ENCODE results near the gene LAMA5. TPM values are rescaled to one million over a fixed set of nuclear protein-coding genes. Genes with fewer than 3 reads are reported as not detected.

The LAMA5 gene
- total RNA-seq, 2 experiments from 2014 or later, result 53.3 to 162 TPM

DNA sequence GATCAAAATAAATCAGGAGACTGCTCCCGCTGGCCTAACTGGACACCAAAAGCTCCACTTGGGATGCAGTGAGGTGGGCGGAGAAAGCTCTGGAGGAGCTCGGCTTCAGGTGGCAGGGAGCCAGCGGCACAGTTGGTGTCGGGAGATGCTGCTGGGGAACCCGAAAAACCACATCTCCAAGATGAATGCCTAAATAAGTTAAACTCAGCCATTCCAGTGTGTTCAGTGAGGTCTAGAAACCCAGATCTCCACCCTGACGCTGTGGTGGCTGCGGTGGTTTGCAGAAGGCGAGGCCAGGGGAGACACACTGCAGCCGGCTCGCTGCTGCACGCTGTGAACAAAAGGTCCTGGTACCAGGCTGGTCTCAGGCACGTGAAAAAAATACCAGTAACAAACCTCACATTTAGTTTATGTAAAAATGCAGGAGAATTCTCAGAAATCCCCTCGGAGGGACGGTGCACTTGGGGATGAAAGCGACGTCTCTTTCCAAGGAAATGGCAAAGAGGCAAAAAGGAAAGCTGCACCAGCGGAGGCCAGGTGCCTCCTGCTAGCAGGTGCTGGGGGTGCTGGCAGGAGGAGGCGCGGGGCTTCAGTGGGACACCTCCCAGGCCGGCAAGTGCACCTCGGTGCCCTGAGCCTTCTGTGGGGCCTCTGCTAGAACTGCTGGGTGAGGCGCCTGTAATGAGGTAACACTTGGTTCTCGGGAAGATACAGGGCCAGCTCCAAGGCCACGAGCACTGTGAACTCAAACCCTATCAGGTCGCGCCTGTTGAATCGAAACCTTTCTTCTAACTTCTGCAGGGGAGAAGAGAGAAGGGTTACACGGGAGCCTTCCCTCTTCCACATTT, 23.4 kb upstream of the LAMA5 start:
- H3K27ac ChIP-seq (ENCODE audit: low read depth, low read length, poor library complexity, severe bottlenecking), result no peak overlapping the region
- H3K36me3 ChIP-seq (ENCODE audit: insufficient read depth, low read length), result peaks cover 53% of the 10 kb centered on the region
- H3K9me3 ChIP-seq (ENCODE audit: low read length), result no peaks in the 10 kb centered on the region
- peaks cover 36% of the 10 kb centered on the region for H3K79me2 ChIP-seq (ENCODE audit: insufficient read depth, low read depth, low read length)
- H4K20me1 ChIP-seq (ENCODE audit: insufficient read depth, low read length), result peaks cover 25% of the 10 kb centered on the region
- no peak overlapping the region for H3K4me3 ChIP-seq (ENCODE audit: low read depth, low read length, poor library complexity, severe bottlenecking)
- CTCF ChIA-PET (ENCODE audit: unreplicated experiment), result no interaction called here
- BruUV-seq (replicated peaks), result no TSS peak
- no peaks in the 10 kb centered on the region for H3K9me2 ChIP-seq (ENCODE audit: insufficient read depth, low read length)
- TF ChIP-seq, protein P1, sequence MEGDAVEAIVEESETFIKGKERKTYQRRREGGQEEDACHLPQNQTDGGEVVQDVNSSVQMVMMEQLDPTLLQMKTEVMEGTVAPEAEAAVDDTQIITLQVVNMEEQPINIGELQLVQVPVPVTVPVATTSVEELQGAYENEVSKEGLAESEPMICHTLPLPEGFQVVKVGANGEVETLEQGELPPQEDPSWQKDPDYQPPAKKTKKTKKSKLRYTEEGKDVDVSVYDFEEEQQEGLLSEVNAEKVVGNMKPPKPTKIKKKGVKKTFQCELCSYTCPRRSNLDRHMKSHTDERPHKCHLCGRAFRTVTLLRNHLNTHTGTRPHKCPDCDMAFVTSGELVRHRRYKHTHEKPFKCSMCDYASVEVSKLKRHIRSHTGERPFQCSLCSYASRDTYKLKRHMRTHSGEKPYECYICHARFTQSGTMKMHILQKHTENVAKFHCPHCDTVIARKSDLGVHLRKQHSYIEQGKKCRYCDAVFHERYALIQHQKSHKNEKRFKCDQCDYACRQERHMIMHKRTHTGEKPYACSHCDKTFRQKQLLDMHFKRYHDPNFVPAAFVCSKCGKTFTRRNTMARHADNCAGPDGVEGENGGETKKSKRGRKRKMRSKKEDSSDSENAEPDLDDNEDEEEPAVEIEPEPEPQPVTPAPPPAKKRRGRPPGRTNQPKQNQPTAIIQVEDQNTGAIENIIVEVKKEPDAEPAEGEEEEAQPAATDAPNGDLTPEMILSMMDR (conservative IDR thresholded peaks at IDR 0.05; ENCODE audit: low read length), result no peak
- no peak for TF ChIP-seq EZH2phosphoT487 (IDR thresholded peaks at IDR 0.05; ENCODE audit: borderline replicate concordance, low read depth, low read length)
- no peak overlapping the region for H2AFZ ChIP-seq (ENCODE audit: low read length)
- POLR2A ChIA-PET, result no interaction called here
- intact Hi-C loops (cut with micrococcal nuclease; ENCODE audit: unreplicated experiment), result no loop called here
- peaks cover 19% of the 10 kb centered on the region for H3K4me1 ChIP-seq (ENCODE audit: insufficient read depth, low read length, poor library complexity, severe bottlenecking)
- DNase-seq (ENCODE audit: low spot score), result no peak
- no peak overlapping the region for H3K4me2 ChIP-seq (ENCODE audit: low read length)

DNA sequence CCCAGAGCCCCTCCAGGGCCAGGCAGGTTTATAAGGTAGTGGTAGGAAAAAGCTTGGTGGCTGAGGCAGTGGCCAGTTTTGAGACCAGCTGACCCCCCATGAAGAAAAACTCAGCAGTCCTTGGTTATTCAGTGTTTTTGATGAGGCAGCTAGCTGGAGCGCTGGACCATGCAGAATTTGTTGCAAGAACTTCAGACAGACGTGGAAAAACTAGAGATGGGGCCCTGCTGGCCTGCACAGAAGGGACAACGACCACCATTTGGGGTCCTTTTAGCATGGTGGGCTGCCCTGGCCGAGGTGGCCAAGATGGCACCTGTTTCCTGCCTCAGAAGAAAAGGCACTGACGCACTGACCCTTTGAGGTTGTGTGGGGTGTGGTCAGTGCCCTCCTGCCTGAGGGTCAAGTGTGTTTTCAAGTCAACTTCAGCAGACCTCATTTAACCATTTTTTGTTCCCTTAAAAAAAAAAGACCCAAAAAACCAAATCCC, 22.5 kb upstream of the LAMA5 start:
- intact Hi-C loops (cut with micrococcal nuclease; ENCODE audit: unreplicated experiment), result loop anchor here (5.0 kb wide), 1 partner anchor 52 kb away; no protein-coding TSS in a partner anchor
- Histone ChIP-seq H3K79me2 (ENCODE audit: insufficient read depth, low read depth, low read length) (peaks cover 45% of the 10 kb centered on the region), H3K4me3 (ENCODE audit: low read depth, low read length, poor library complexity, severe bottlenecking) (no peak overlapping the region), H3K9me3 (ENCODE audit: low read length) (no peaks in the 10 kb centered on the region), H3K27ac (ENCODE audit: low read depth, low read length, poor library complexity, severe bottlenecking) (no peak overlapping the region), H3K9me2 (ENCODE audit: insufficient read depth, low read length) (no peaks in the 10 kb centered on the region), H3K36me3 (ENCODE audit: insufficient read depth, low read length) (peaks cover 56% of the 10 kb centered on the region), H4K20me1 (ENCODE audit: insufficient read depth, low read length) (peaks cover 25% of the 10 kb centered on the region), H3K4me2 (ENCODE audit: low read length) (peak overlapping the region; percentile 95; the same call in 1 of the 2 replicates), H2AFZ (ENCODE audit: low read length) (no peak overlapping the region), H3K4me1 (ENCODE audit: insufficient read depth, low read length, poor library complexity, severe bottlenecking) (peaks cover 28% of the 10 kb centered on the region)
- TF ChIP-seq, protein P1 (conservative IDR thresholded peaks at IDR 0.05; ENCODE audit: low read length), result no peak
- no peak for TF ChIP-seq EZH2phosphoT487 (IDR thresholded peaks at IDR 0.05; ENCODE audit: borderline replicate concordance, low read depth, low read length)
- POLR2A ChIA-PET, result interaction anchor here (1.0 kb wide), 1 partner anchor 9 kb away, joined by 4 read pairs; no protein-coding TSS in a partner anchor
- CTCF ChIA-PET (ENCODE audit: unreplicated experiment), result no interaction called here
- DNase-seq (ENCODE audit: low spot score), result no peak
- no TSS peak for BruUV-seq (replicated peaks)

All from OCI-LY7 (cell line).